AG09319 (cell line): ENCODE results near the gene SNRPD1.
"Not testable (repeated sequence)": the region's sequence is repeated elsewhere in the genome, so short reads cannot be mapped to it uniquely, and the experiment has no call there.

ENCODE experiments used
- DNase-seq: peaks from one replicate; pipeline ENCODE4 v3.0.0-alpha.2; 2010; ENCODE audit warnings: low read depth; ENCODE audit errors: extremely low read depth
- CTCF ChIP-seq: IDR thresholded peaks from 2 replicates; pipeline ENCODE4 v1.5.1; 2011; ENCODE audit warnings: low read depth, mild to moderate bottlenecking, inconsistent platforms, low read length, moderate library complexity

The SNRPD1 gene

GRCh38 chr18:21669736-21670285, 57.7 kb downstream of the SNRPD1 start:
- no peak for TF ChIP-seq CTCF
- no peak for DNase-seq

- TF ChIP-seq CTCF: no peak
- no peak for DNase-seq
Observed at GRCh38 chr18:21672521-21673267, 60.6 kb downstream of the SNRPD1 start.

GRCh38 chr18:21675354-21675753, 63.2 kb downstream of the SNRPD1 start:
- DNase-seq: not testable (repeated sequence)

- no peak for TF ChIP-seq CTCF
- no peak for DNase-seq
Observed at GRCh38 chr18:21678859-21679258, 66.7 kb downstream of the SNRPD1 start.

GRCh38 chr18:21680161-21680560, 68.0 kb downstream of the SNRPD1 start:
- no peak for DNase-seq
- TF ChIP-seq CTCF: no peak

GRCh38 chr18:21682371-21683051, 70.4 kb downstream of the SNRPD1 start:
- no peak for TF ChIP-seq CTCF
- no peak for DNase-seq
